A549 (cell line): ENCODE data around the gene MGME1.

ENCODE experiments used
- BHLHE40 ChIP-seq: IDR thresholded peaks from 2 replicates; pipeline ENCODE4 v1.6.1; 2012; ENCODE audit warnings: low read depth, low read length, inconsistent platforms
- EP300 ChIP-seq, 2 experiments: fragments of >200 bp; sonication (Bioruptor Twin); formaldehyde crosslinking; IDR thresholded peaks; 2 replicates in 1 of 2; 3 replicates in 1 of 2; pipeline ENCODE4 v1.6.1; 2016 to 2017
- FOXS1 ChIP-seq: fragments of 250-450 bp; sonication (Bioruptor Pico); IDR thresholded peaks from 2 replicates; pipeline ENCODE4 v1.5.0; 2020; ENCODE audit warnings: mild to moderate bottlenecking, moderate library complexity
- HDAC2 ChIP-seq: fragments of 200-600 bp; sonication (generic); IDR thresholded peaks from 2 replicates; pipeline ENCODE4 v1.6.1; 2016
- JUN ChIP-seq, 2 experiments: fragments of >200 bp; sonication (Bioruptor Twin); formaldehyde crosslinking; IDR thresholded peaks; 2 replicates in 1 of 2; 3 replicates in 1 of 2; pipeline ENCODE4 v1.6.1; 2016 to 2017
- MAFK ChIP-seq: fragments of 450-650 bp; IDR thresholded peaks from 2 replicates; pipeline ENCODE4 v1.6.1; 2014; ENCODE audit not compliant: partially characterized antibody
- MAZ ChIP-seq: fragments of 150-350 bp; IDR thresholded peaks from 2 replicates; pipeline ENCODE4 v1.6.1; 2014; ENCODE audit warnings: antibody characterized with exemption, low read depth, low read length, borderline replicate concordance
- POLR2A ChIP-seq: IDR thresholded peaks from 2 replicates; pipeline ENCODE4 v1.6.1; 2012; ENCODE audit warnings: mild to moderate bottlenecking, low read length
- ZSCAN20 ChIP-seq: fragments of 250-450 bp; sonication (Bioruptor Pico); IDR thresholded peaks from 2 replicates; pipeline ENCODE4 v1.8.0; 2022; ENCODE audit warnings: mild to moderate bottlenecking, moderate library complexity
- TF ChIP-seq, protein P1 (sequence below): fragments of >200 bp; sonication (Bioruptor Twin); formaldehyde crosslinking; IDR thresholded peaks from 3 replicates; pipeline ENCODE4 v1.5.1; 2016
- TF ChIP-seq, protein P2 (sequence below): fragments of 250-450 bp; sonication (Bioruptor Pico); IDR thresholded peaks from 2 replicates; pipeline ENCODE4 v1.5.0; 2020; ENCODE audit warnings: low read depth, mild to moderate bottlenecking, moderate library complexity
- TF ChIP-seq, protein P3 (sequence below): fragments of 200-600 bp; sonication (generic); IDR thresholded peaks from 2 replicates; pipeline ENCODE4 v1.6.1; 2016; ENCODE audit warnings: antibody characterized with exemption, mild to moderate bottlenecking, moderate library complexity
- TF ChIP-seq, protein P4 (sequence below): fragments of 150-350 bp; IDR thresholded peaks from 2 replicates; pipeline ENCODE4 v1.6.1; 2014; ENCODE audit warnings: low read depth, mild to moderate bottlenecking, low read length
- TF ChIP-seq, protein P5 (sequence below): fragments of 450-650 bp; IDR thresholded peaks from 2 replicates; pipeline ENCODE4 v1.6.1; 2014; ENCODE audit warnings: antibody characterized with exemption

DNA sequence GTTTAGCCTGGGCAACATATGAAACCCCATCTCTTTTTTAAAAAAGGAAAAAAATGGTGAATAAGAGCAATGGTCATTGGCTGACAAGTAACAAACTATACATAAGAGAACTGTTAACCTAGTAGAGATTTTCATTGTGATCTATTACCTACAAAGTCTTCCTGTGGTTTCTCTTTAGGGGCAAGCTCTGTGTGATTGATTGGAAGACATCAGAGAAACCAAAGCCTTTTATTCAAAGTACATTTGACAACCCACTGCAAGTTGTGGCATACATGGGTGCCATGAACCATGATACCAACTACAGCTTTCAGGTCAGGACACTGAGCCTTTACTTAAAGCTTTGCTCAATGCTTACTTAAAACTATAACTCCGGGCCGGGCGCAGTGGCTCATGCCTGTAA, 19.2 kb downstream of the MGME1 start:
- TF ChIP-seq MAZ (no peak), HDAC2 (no peak), EP300 (IDR thresholded peaks at IDR 0.05) (no peak), POLR2A (no peak), JUN (IDR thresholded peaks at IDR 0.05) (no peak), ZSCAN20 (CRISPR knock-in tag) (no peak), BHLHE40 (no peak), MAFK (no peak), FOXS1 (CRISPR knock-in tag) (no peak)
- TF ChIP-seq, protein P1, sequence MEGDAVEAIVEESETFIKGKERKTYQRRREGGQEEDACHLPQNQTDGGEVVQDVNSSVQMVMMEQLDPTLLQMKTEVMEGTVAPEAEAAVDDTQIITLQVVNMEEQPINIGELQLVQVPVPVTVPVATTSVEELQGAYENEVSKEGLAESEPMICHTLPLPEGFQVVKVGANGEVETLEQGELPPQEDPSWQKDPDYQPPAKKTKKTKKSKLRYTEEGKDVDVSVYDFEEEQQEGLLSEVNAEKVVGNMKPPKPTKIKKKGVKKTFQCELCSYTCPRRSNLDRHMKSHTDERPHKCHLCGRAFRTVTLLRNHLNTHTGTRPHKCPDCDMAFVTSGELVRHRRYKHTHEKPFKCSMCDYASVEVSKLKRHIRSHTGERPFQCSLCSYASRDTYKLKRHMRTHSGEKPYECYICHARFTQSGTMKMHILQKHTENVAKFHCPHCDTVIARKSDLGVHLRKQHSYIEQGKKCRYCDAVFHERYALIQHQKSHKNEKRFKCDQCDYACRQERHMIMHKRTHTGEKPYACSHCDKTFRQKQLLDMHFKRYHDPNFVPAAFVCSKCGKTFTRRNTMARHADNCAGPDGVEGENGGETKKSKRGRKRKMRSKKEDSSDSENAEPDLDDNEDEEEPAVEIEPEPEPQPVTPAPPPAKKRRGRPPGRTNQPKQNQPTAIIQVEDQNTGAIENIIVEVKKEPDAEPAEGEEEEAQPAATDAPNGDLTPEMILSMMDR: no peak
- TF ChIP-seq, protein P2, sequence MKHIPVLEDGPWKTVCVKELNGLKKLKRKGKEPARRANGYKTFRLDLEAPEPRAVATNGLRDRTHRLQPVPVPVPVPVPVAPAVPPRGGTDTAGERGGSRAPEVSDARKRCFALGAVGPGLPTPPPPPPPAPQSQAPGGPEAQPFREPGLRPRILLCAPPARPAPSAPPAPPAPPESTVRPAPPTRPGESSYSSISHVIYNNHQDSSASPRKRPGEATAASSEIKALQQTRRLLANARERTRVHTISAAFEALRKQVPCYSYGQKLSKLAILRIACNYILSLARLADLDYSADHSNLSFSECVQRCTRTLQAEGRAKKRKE (CRISPR knock-in tag): no peak
- TF ChIP-seq, protein P3, sequence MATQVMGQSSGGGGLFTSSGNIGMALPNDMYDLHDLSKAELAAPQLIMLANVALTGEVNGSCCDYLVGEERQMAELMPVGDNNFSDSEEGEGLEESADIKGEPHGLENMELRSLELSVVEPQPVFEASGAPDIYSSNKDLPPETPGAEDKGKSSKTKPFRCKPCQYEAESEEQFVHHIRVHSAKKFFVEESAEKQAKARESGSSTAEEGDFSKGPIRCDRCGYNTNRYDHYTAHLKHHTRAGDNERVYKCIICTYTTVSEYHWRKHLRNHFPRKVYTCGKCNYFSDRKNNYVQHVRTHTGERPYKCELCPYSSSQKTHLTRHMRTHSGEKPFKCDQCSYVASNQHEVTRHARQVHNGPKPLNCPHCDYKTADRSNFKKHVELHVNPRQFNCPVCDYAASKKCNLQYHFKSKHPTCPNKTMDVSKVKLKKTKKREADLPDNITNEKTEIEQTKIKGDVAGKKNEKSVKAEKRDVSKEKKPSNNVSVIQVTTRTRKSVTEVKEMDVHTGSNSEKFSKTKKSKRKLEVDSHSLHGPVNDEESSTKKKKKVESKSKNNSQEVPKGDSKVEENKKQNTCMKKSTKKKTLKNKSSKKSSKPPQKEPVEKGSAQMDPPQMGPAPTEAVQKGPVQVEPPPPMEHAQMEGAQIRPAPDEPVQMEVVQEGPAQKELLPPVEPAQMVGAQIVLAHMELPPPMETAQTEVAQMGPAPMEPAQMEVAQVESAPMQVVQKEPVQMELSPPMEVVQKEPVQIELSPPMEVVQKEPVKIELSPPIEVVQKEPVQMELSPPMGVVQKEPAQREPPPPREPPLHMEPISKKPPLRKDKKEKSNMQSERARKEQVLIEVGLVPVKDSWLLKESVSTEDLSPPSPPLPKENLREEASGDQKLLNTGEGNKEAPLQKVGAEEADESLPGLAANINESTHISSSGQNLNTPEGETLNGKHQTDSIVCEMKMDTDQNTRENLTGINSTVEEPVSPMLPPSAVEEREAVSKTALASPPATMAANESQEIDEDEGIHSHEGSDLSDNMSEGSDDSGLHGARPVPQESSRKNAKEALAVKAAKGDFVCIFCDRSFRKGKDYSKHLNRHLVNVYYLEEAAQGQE: no peak
- TF ChIP-seq, protein P4, sequence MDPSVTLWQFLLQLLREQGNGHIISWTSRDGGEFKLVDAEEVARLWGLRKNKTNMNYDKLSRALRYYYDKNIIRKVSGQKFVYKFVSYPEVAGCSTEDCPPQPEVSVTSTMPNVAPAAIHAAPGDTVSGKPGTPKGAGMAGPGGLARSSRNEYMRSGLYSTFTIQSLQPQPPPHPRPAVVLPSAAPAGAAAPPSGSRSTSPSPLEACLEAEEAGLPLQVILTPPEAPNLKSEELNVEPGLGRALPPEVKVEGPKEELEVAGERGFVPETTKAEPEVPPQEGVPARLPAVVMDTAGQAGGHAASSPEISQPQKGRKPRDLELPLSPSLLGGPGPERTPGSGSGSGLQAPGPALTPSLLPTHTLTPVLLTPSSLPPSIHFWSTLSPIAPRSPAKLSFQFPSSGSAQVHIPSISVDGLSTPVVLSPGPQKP: no peak
- TF ChIP-seq, protein P5, sequence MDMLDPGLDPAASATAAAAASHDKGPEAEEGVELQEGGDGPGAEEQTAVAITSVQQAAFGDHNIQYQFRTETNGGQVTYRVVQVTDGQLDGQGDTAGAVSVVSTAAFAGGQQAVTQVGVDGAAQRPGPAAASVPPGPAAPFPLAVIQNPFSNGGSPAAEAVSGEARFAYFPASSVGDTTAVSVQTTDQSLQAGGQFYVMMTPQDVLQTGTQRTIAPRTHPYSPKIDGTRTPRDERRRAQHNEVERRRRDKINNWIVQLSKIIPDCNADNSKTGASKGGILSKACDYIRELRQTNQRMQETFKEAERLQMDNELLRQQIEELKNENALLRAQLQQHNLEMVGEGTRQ: no peak
